ENCODE results near the gene MIGA2.
A peak's percentile ranks its signal among the peaks of the same experiment; 100 is the strongest.

MIGA2 gene

GRCh38 chr9:129102791-129103594 lies 66.6 kb downstream of the MIGA2 start:
- Histone ChIP-seq H3K4me3 (ENCODE audit: low read length in 2 of 2) (no peak overlapping the region), H3K27me3 (ENCODE audit: control insufficient read depth in 1 of 2, insufficient read depth in 2 of 2, low read length in 2 of 2) (no peaks in the 10 kb centered on the region), H3K27ac (ENCODE audit: low read length) (no peak overlapping the region), H3K9ac (ENCODE audit: low read length in 2 of 2) (no peak overlapping the region), H3K36me3 (ENCODE audit: control insufficient read depth in 2 of 2, insufficient read depth in 2 of 2, low read length in 2 of 2) (peaks cover 12 to 24% of the 10 kb centered on the region in 2 donors), H3K9me3 (ENCODE audit: control insufficient read depth in 2 of 2, low read length in 2 of 2) (no peaks in the 10 kb centered on the region), H3K4me1 (ENCODE audit: control insufficient read depth, insufficient read depth, low read length) (no peaks in the 10 kb centered on the region)

GRCh38 chr9:129103595-129103965 lies 67.2 kb downstream of the MIGA2 start:
- Histone ChIP-seq H3K27ac (ENCODE audit: low read length) (no peak overlapping the region), H3K4me1 (ENCODE audit: control insufficient read depth, insufficient read depth, low read length) (peaks cover 4% of the 10 kb centered on the region), H3K9me3 (ENCODE audit: control insufficient read depth in 2 of 2, low read length in 2 of 2) (no peaks in the 10 kb centered on the region), H3K9ac (ENCODE audit: low read length in 2 of 2) (no peak overlapping the region), H3K4me3 (ENCODE audit: low read length in 2 of 2) (no peak overlapping the region), H3K36me3 (ENCODE audit: control insufficient read depth in 2 of 2, insufficient read depth in 2 of 2, low read length in 2 of 2) (peaks cover 12 to 21% of the 10 kb centered on the region in 2 donors), H3K27me3 (ENCODE audit: control insufficient read depth in 1 of 2, insufficient read depth in 2 of 2, low read length in 2 of 2) (no peaks in the 10 kb centered on the region)

GRCh38 chr9:129104051-129104450 lies 67.6 kb downstream of the MIGA2 start:
- H3K36me3 ChIP-seq (ENCODE audit: control insufficient read depth in 2 of 2, insufficient read depth in 2 of 2, low read length in 2 of 2): peaks cover 12 to 21% of the 10 kb centered on the region in 2 donors
- H3K4me1 ChIP-seq (ENCODE audit: control insufficient read depth, insufficient read depth, low read length): peaks cover 9% of the 10 kb centered on the region
- no peaks in the 10 kb centered on the region for H3K9me3 ChIP-seq (ENCODE audit: control insufficient read depth in 2 of 2, low read length in 2 of 2)
- H3K27me3 ChIP-seq (ENCODE audit: control insufficient read depth in 1 of 2, insufficient read depth in 2 of 2, low read length in 2 of 2): no peaks in the 10 kb centered on the region
- no peak overlapping the region for H3K27ac ChIP-seq (ENCODE audit: low read length)
- H3K9ac ChIP-seq (ENCODE audit: low read length in 2 of 2): no peak overlapping the region
- H3K4me3 ChIP-seq (ENCODE audit: low read length in 2 of 2): no peak overlapping the region

- Histone ChIP-seq H3K9me3 (ENCODE audit: control insufficient read depth in 2 of 2, low read length in 2 of 2) (no peaks in the 10 kb centered on the region), H3K4me3 (ENCODE audit: low read length in 2 of 2) (no peak overlapping the region), H3K36me3 (ENCODE audit: control insufficient read depth in 2 of 2, insufficient read depth in 2 of 2, low read length in 2 of 2) (peaks cover 9 to 18% of the 10 kb centered on the region in 2 donors), H3K27ac (ENCODE audit: low read length) (no peak overlapping the region), H3K27me3 (ENCODE audit: control insufficient read depth in 1 of 2, insufficient read depth in 2 of 2, low read length in 2 of 2) (no peaks in the 10 kb centered on the region), H3K9ac (ENCODE audit: low read length in 2 of 2) (no peak overlapping the region), H3K4me1 (ENCODE audit: control insufficient read depth, insufficient read depth, low read length) (peaks cover 21% of the 10 kb centered on the region)
Measured at GRCh38 chr9:129105857-129106694, 69.7 kb downstream of the MIGA2 start.

GRCh38 chr9:129107651-129108050 lies 71.2 kb downstream of the MIGA2 start:
- no peaks in the 10 kb centered on the region for H3K9me3 ChIP-seq (ENCODE audit: control insufficient read depth in 2 of 2, low read length in 2 of 2)
- H3K4me1 ChIP-seq (ENCODE audit: control insufficient read depth, insufficient read depth, low read length): peaks cover 32% of the 10 kb centered on the region
- no peaks in the 10 kb centered on the region for H3K27me3 ChIP-seq (ENCODE audit: control insufficient read depth in 1 of 2, insufficient read depth in 2 of 2, low read length in 2 of 2)
- peaks cover 9 to 14% of the 10 kb centered on the region in 2 donors for H3K36me3 ChIP-seq (ENCODE audit: control insufficient read depth in 2 of 2, insufficient read depth in 2 of 2, low read length in 2 of 2)
- no peak overlapping the region for H3K9ac ChIP-seq (ENCODE audit: low read length in 2 of 2)
- no peak overlapping the region for H3K4me3 ChIP-seq (ENCODE audit: low read length in 2 of 2)
- H3K27ac ChIP-seq (ENCODE audit: low read length): no peak overlapping the region

GRCh38 chr9:129108083-129108804 lies 71.8 kb downstream of the MIGA2 start:
- Histone ChIP-seq H3K4me1 (ENCODE audit: control insufficient read depth, insufficient read depth, low read length) (peaks cover 33% of the 10 kb centered on the region), H3K27ac (ENCODE audit: low read length) (no peak overlapping the region), H3K27me3 (ENCODE audit: control insufficient read depth in 1 of 2, insufficient read depth in 2 of 2, low read length in 2 of 2) (no peaks in the 10 kb centered on the region), H3K9ac (ENCODE audit: low read length in 2 of 2) (no peak overlapping the region), H3K9me3 (ENCODE audit: control insufficient read depth in 2 of 2, low read length in 2 of 2) (no peaks in the 10 kb centered on the region), H3K4me3 (ENCODE audit: low read length in 2 of 2) (no peak overlapping the region), H3K36me3 (ENCODE audit: control insufficient read depth in 2 of 2, insufficient read depth in 2 of 2, low read length in 2 of 2) (peaks cover 9 to 14% of the 10 kb centered on the region in 2 donors)

- H3K4me3 ChIP-seq (ENCODE audit: low read length in 2 of 2): peak overlapping the region in 1 of 2 donors; percentile 86
Measured at GRCh38 chr9:129108805-129109536, 72.5 kb downstream of the MIGA2 start.

GRCh38 chr9:129109537-129109903 lies 73.1 kb downstream of the MIGA2 start:
- Histone ChIP-seq H3K27me3 (ENCODE audit: control insufficient read depth in 1 of 2, insufficient read depth in 2 of 2, low read length in 2 of 2) (no peaks in the 10 kb centered on the region), H3K4me3 (ENCODE audit: low read length in 2 of 2) (peak overlapping the region in 1 of 2 donors; percentile 86), H3K36me3 (ENCODE audit: control insufficient read depth in 2 of 2, insufficient read depth in 2 of 2, low read length in 2 of 2) (peaks cover 9 to 14% of the 10 kb centered on the region in 2 donors), H3K9ac (ENCODE audit: low read length in 2 of 2) (peak overlapping the region; percentile 62 to 86), H3K9me3 (ENCODE audit: control insufficient read depth in 2 of 2, low read length in 2 of 2) (no peaks in the 10 kb centered on the region), H3K4me1 (ENCODE audit: control insufficient read depth, insufficient read depth, low read length) (peaks cover 36% of the 10 kb centered on the region), H3K27ac (ENCODE audit: low read length) (no peak overlapping the region)

More at GRCh38 chr9:129108805-129109536, 72.5 kb downstream of the MIGA2 start:
- Histone ChIP-seq H3K27ac (ENCODE audit: low read length) (no peak overlapping the region), H3K9ac (ENCODE audit: low read length in 2 of 2) (peak overlapping the region; percentile 62 to 86), H3K36me3 (ENCODE audit: control insufficient read depth in 2 of 2, insufficient read depth in 2 of 2, low read length in 2 of 2) (peaks cover 9 to 14% of the 10 kb centered on the region in 2 donors), H3K4me1 (ENCODE audit: control insufficient read depth, insufficient read depth, low read length) (peaks cover 36% of the 10 kb centered on the region), H3K9me3 (ENCODE audit: control insufficient read depth in 2 of 2, low read length in 2 of 2) (no peaks in the 10 kb centered on the region), H3K27me3 (ENCODE audit: control insufficient read depth in 1 of 2, insufficient read depth in 2 of 2, low read length in 2 of 2) (no peaks in the 10 kb centered on the region)

- Histone ChIP-seq H3K4me1 (ENCODE audit: control insufficient read depth, insufficient read depth, low read length) (peaks cover 36% of the 10 kb centered on the region), H3K4me3 (ENCODE audit: low read length in 2 of 2) (peak overlapping the region; percentile 80 to 86), H3K27ac (ENCODE audit: low read length) (peak overlapping the region; percentile 73), H3K27me3 (ENCODE audit: control insufficient read depth in 1 of 2, insufficient read depth in 2 of 2, low read length in 2 of 2) (no peaks in the 10 kb centered on the region), H3K36me3 (ENCODE audit: control insufficient read depth in 2 of 2, insufficient read depth in 2 of 2, low read length in 2 of 2) (peaks cover 9 to 14% of the 10 kb centered on the region in 2 donors), H3K9ac (ENCODE audit: low read length in 2 of 2) (peak overlapping the region; percentile 83 to 86), H3K9me3 (ENCODE audit: control insufficient read depth in 2 of 2, low read length in 2 of 2) (no peaks in the 10 kb centered on the region)
Measured at GRCh38 chr9:129109952-129110739, 73.7 kb downstream of the MIGA2 start.
